Hematopoietic multipotent progenitor cell treated with erythropoietin and hydrocortisone succinate and interleukin-3 and kit ligand, for 6 days (in vitro differentiated cells): ENCODE data around the gene MPND.

Experiments
- DNase-seq: peaks from one replicate; pipeline ENCODE4 v3.0.0-alpha.2; 2015

MPND gene

DNA sequence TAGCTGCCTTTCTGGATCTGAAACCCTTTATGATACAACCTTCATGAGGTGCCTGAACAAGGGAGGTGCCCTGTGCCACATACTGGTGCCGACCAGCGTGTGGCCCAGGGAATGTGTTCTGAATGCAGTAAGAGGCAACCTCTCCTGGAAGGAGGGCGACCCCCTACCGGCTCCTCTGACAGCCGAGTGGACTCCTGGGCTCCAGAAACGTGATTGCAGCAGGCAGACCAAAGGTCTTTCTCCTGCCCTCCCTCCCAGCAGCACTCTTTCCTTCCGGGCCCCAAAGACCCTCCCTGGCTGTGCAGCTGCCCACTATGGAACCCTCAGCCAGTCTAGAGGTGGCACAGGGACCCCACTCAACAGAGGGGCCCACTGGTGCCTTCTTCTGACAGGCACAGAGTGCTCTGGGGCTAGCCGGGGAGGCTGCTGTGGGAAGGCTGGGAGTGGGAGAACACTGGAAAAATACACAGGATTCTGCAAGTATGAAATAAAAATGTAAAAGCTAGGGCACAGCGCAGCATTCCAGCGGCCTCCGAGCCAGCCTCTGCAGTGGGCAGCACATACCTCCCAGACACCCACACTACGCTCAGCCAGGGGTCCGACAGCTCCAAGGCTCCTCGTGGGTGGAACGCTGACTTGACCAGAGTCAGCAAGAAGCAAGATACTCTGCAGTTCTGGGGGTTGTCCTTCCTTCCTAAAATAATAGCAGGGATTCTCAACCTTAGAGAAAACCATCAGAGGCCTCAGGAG lies 42.1 kb downstream of the MPND start:
- no peak for DNase-seq

- no peak for DNase-seq
These were observed 42.9 kb downstream of the MPND start for GRCh38 chr19:4386041-4386782.

DNA sequence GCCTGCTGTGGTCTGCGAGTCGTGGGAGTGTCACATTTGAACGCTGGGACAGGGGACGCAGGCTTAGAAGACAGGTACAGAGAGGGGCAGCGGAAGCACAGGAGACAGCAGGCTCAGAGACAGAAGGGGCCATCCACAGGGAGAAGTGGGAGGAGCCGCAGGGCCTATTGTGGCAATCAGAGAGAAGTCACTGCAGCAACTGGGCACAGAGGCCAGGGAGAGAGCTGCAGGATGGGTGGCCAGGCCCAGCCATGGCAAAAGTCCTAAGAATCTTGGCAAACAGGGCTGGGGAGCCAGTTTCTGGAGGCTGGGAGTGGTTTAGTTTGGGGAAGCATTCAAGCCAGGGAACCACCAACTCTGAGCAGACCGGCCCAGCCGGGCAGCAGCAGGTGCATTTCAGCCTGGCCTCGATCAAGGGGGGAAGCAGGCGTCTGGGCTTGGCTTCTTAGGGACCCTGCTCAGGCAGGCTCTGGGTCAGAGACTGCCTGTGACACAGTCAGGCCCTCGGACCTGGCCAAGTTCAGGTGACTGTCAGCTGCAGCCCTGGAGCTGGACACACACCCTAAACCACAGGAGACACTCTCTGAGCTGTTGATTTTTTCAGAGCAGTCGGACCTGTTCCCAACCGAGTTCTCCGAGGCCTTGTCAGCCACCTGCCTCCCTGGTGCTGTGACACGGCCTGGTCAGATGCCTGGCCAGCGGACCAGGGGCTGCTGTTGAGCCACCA lies 45.1 kb downstream of the MPND start:
- DNase-seq, result no peak

- no peak for DNase-seq
These were observed 45.7 kb downstream of the MPND start for GRCh38 chr19:4389064-4389375.

GRCh38 chr19:4389511-4390016 lies 46.2 kb downstream of the MPND start:
- no peak for DNase-seq

DNA sequence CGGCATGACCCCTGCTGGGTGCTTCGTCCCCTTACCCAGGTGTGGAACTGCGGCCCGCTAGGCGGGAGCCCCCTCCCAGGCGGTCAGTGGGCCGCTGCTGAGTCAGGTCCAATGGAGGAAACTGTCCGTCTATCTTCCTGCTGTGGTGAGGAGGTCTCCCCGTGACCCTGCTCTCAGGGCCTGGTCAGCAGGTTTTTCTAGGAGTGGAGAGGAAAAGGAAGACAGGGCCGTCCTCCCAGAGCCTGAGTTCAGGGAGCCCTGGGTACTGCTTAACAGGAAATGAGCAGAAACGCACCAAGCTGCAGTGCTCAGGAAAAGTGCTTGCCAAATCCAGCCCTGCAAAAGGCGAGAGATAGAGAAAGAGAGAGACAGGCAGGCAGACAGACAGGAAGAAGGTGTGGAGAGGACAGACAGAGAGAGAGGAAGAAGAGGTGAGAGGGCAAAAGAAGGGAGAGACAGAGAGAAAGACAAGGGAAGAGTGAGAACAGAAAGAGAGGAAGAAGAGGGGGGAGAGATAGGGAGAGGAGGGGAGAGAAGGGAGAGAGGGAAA lies 46.7 kb downstream of the MPND start:
- no peak for DNase-seq

GRCh38 chr19:4390567-4391305 lies 47.4 kb downstream of the MPND start:
- DNase-seq, result no peak

DNA sequence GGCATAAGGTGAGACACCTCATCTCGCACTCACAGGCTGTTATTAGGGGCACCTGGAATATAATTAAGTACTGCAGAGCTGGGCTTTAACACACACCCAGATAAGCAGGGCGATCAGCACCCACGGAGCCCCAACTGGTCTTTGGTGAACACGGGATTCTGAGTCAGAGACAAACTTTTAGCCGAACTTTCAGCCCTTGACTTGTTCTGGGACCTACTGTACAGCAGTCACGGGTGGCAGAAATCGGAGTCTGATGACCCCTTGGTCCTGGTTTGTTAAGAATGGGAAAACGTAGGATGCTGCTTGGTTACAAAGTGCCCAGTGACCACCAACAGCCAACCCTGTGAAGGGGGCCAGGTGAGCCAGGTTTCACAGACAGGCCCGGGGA lies 47.9 kb downstream of the MPND start:
- no peak for DNase-seq

- DNase-seq, result no peak
These were observed 48.5 kb downstream of the MPND start for GRCh38 chr19:4391701-4392483.

DNA sequence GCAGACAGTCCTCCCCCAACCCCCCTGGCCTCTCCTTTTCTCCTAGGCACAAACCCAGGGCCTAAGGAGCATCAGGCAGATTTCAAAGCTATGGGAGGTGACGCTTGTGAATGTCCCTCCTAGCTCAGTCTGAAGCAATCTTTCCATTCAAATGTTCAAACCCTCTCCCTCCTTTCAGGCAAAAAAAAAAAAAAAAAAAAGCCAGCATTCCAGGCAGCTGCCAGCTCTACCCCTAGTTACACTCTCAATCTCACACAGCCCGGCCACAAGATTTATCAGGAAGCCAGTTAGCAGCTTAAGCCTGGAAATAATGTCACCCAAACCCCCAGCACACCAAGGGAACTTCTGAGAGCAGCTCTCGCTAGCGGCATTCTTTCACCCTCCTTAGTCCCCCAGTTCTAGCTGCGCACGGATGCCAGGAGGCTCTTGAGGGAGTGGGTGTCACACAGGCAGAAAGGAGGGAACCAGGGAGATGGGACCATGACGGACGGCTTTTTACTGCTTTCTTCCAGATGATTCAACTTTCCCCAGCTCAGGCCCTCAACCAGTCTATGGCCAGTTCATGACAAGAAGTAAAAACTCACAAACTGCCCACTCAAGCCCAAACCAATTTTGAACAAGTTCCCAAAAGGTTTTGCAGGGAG lies 50.7 kb downstream of the MPND start:
- no peak for DNase-seq

DNA sequence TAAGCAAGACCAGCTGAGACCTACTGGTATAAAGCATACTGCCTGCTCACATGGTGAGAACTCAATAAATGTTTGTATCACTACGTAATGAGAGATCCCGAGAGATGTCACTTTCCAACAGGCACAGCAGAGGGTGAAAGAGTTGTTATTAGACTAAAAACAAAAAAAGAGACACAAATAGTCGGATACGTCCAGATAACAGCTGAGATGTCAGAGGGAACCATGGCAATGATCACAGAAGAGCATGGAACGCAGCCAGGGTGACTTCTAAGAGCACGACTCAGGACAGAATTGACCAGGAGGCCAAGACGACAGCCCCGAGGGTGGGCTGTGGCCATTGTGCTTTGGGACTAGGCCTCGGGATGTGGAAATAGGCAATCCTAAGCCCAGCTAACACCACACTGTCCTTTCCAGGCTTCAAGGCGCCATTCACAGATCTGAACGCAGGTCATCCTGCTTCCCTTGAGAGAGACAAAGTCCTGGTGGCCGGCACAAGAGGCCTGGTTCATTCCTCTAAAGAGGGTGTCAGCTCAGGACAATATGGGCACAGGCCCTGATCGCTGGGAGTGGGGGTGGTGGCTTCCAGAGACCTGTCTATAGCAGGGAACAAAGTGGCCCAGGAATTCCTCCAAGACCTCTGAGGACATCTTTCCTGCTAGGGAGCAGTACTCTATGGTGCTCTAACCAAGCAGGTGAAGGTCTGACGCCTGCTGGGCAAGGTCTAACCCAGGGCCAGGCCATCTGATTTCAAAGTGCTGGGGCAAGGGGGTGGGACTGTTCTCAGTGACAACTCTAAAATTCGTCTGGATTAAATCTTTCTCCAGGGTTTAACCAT lies 53.8 kb downstream of the MPND start:
- DNase-seq, result no peak

- peak; percentile 56 for DNase-seq
These were observed 56.4 kb downstream of the MPND start for GRCh38 chr19:4399812-4400134.

- DNase-seq, result peak; percentile 92
These were observed 57.0 kb downstream of the MPND start, which contains the start of gene SH3GL1 for GRCh38 chr19:4400135-4400936. Gene SH3GL1 (minus strand): TSS chr19:4400547. CDS start chr19:4400368, 179 bp downstream.

DNA sequence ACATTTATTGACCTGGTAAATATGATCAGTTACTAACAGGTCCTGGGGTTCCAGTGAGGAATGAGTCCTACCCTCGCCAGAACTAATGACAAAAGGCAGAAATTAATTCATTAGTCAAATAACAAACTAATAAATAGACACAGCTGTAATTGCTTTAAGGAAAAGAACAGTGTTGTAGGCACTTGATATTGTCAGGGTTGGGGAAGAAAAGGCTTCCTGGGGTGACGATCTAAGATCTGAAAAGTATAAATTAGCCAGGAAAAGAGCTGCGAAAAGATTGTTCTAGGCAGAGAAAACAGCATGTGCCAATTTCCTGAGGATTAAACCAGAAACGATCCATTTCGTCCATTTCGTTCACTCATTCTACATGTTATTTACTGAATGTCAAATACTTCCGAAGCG lies 58.4 kb downstream of the MPND start:
- no peak for DNase-seq

DNA sequence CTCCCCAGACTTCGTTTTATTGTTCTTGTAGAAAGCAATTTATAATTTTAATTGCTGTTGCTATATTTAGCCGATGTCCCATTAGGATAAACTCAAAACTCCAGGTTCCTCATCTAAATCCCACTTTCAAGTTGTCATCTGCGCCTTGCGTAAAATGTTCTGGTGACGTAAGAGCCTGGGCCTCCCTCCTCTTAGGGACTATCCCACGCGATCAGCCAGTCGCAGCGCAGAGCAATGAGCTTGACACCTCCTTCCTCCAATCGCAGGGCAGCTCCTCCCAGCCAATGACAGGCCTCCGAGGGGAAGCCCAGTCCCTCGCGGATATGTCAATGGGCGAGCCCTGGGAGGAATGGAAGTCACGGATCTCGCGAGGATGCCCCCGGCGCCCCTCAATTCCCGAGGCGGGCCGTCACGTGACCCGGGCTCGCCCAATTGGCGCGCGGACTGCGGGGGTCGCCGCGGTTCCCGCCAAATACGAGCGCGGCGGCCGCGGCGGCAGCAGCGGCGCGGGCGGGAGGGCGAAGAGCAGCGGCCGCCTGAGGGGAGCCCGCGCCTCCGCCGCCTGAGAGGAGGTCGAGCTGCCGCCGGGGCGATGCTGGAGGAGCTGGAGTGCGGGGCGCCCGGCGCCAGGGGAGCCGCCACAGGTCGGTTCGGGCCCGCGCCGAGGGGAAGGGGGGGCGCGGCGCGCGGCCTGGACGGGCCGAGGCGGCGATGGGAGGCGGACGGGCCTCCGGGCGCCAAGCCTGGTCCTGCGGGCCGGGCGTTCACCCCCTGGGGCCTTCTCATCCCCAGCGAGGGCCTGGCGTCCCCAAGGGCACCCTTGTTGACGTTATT lies 59.0 kb downstream of the MPND start, which contains the start of gene CHAF1A:
CHAF1A (plus strand) TSS at position 470 of the 834 bp plus-strand sequence; CDS start at position 593, 123 bp downstream.
- peak; percentile 100 for DNase-seq

DNA sequence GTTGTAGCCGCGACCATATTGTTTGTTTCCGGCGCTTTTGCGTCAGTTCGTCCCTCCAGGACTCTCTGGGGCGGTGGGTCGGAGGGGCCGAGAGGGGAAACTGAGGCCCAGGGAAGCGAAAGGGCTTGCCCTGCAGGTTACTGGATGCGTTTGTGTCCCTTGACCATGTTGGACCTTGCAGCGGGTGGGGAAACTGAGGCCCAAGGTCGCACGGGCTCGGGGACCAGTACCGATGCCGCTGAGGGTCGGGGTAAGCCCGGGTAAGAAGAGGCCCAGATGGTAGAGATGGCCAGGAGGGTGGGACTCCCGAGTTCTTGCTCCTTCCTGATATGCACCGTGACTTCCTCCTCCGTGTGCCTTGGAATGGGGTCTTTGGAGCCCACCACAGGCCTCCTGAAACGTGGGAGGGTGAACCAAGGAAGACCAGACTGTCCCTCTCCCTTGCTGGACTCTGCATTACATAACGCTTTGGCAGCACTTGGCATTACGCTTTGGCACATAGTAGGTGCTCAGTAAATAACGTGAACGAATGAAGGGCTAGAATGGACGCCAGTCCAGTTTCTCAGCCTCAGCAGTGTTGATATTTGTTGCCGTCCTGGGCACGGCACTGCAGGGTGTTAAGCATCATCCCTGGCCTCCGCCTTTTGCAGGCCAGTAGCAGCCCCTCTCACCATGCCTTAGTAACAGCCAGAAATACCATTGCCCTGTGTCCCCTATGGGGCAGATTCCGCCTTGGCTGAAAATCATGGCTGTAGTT lies 59.8 kb downstream of the MPND start:
- DNase-seq, result peak; percentile 49

DNA sequence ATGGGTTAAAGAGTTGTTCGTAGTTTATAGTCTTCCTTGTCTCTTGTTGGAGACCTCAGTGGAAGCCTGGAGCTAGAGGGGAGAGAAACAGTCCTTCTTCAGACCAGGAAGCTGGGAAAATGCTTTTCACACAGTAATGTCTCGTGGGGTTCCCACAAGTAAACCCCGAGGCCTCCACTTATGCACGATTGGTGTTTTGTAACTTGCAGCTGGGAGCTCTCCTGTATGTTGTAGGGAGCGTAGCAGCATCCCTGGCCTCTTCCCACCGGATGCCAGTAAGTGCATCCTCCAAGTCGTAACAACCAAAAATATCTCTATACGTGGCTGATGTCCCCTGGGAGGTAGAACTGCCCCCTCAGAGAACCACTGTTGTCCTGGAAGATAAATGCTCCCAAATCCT lies 62.6 kb downstream of the MPND start:
- no peak for DNase-seq

- no peak for DNase-seq
These were observed 63.3 kb downstream of the MPND start for GRCh38 chr19:4406626-4407025.
